WTC11 (cell line): ENCODE results near the gene SLC2A1. TPM values are rescaled to one million over a fixed set of nuclear protein-coding genes. Genes with fewer than 3 reads are reported as not detected.

Experiments used
- ATAC-seq: fragments of 200-7000 bp; cut with Tn5 transposase; 2 replicates; pipeline ENCODE4 v1.10.0; 2021; ENCODE audit warnings: mild to moderate bottlenecking, moderate library complexity
- CTCF ChIA-PET: fragments of 300-600 bp; sonication (Branson Sonifier 250); formaldehyde crosslinking; loops from one replicate; lab custom pipeline; 2021; ENCODE audit warnings: antibody characterized with exemption; lab: Charles Lee
- POLR2A ChIA-PET: fragments of 350-600 bp; sonication (Branson Sonifier 250); formaldehyde crosslinking; loops from one replicate; lab custom pipeline; 2021; ENCODE audit warnings: antibody characterized with exemption; lab: Charles Lee
- DNase-seq: peaks from one replicate; pipeline ENCODE4 v3.0.0; 2021; ENCODE audit warnings: low spot score
- H3K27ac Mint-ChIP-seq: 2 replicates; pipeline ENCODE4 v1.8.0; 2021; ENCODE audit warnings: mixed read lengths
- H3K27me3 Mint-ChIP-seq: 2 replicates; pipeline ENCODE4 v1.8.0; 2021; ENCODE audit warnings: low read depth, mild to moderate bottlenecking, moderate library complexity, mixed read lengths
- H3K36me3 Mint-ChIP-seq: 2 replicates; pipeline ENCODE4 v1.8.0; 2021; ENCODE audit warnings: mixed read lengths
- H3K4me1 Mint-ChIP-seq: 2 replicates; pipeline ENCODE4 v1.8.0; 2022; ENCODE audit warnings: mixed read lengths
- H3K4me3 Mint-ChIP-seq: 2 replicates; pipeline ENCODE4 v1.8.0; 2021; ENCODE audit warnings: mild to moderate bottlenecking, moderate library complexity, mixed read lengths
- H3K9me3 Mint-ChIP-seq: 2 replicates; pipeline ENCODE4 v1.8.0; 2021; ENCODE audit warnings: mixed read lengths
- GABPB1 ChIP-seq: sonication (generic); formaldehyde crosslinking; IDR thresholded peaks from 2 replicates; pipeline ENCODE4 v1.8.1; 2023; ENCODE audit warnings: mild to moderate bottlenecking, missing genetic modification reagents
- GRHL2 ChIP-seq: fragments of 250-450 bp; sonication (Bioruptor Pico); IDR thresholded peaks from 2 replicates; pipeline ENCODE4 v1.8.0; 2022; ENCODE audit warnings: mild to moderate bottlenecking, moderate library complexity; ENCODE audit not compliant: insufficient replicate concordance, severe bottlenecking
- JUN ChIP-seq: sonication (generic); formaldehyde crosslinking; IDR thresholded peaks from 2 replicates; pipeline ENCODE4 v1.8.0; 2023; ENCODE audit warnings: mild to moderate bottlenecking, missing genetic modification reagents
- NR2C2 ChIP-seq: sonication (generic); formaldehyde crosslinking; IDR thresholded peaks from 2 replicates; pipeline ENCODE4 v1.8.0; 2022; ENCODE audit warnings: mild to moderate bottlenecking, missing genetic modification reagents
- NR3C1 ChIP-seq: sonication (generic); formaldehyde crosslinking; conservative IDR thresholded peaks from 2 replicates; pipeline ENCODE4 v1.8.1; 2023; ENCODE audit warnings: low read depth, mild to moderate bottlenecking, missing genetic modification reagents
- PRRX2 ChIP-seq: fragments of 250-450 bp; sonication (Bioruptor Pico); IDR thresholded peaks from 2 replicates; pipeline ENCODE4 v1.8.0; 2021; ENCODE audit warnings: mild to moderate bottlenecking
- SOX15 ChIP-seq: fragments of 250-450 bp; sonication (Bioruptor Pico); IDR thresholded peaks from 2 replicates; pipeline ENCODE4 v1.9.0; 2021; ENCODE audit warnings: mild to moderate bottlenecking
- ZNF317 ChIP-seq: sonication (generic); formaldehyde crosslinking; IDR thresholded peaks from 2 replicates; pipeline ENCODE4 v1.8.1; 2023; ENCODE audit warnings: low read depth, mild to moderate bottlenecking, moderate library complexity, missing genetic modification reagents, borderline replicate concordance
- ZNF416 ChIP-seq: fragments of 250-450 bp; sonication (Bioruptor Pico); IDR thresholded peaks from 2 replicates; pipeline ENCODE4 v1.9.0; 2021; ENCODE audit warnings: mild to moderate bottlenecking, inconsistent platforms
- total RNA-seq: library from RNA; stranded (reverse); gene quantifications from 3 replicates; pipeline ENCODE4 v1.2.3, GENCODE V29; 2021
- TF ChIP-seq, protein P1 (sequence below): fragments of 200-600 bp; IDR thresholded peaks from 2 replicates; pipeline ENCODE4 v1.8.0; 2022; ENCODE audit warnings: antibody characterized with exemption
- TF ChIP-seq, protein P2 (sequence below): sonication (generic); formaldehyde crosslinking; conservative IDR thresholded peaks from 2 replicates; pipeline ENCODE4 v1.8.1; 2023; ENCODE audit warnings: mild to moderate bottlenecking, low read depth, missing genetic modification reagents, moderate library complexity
- TF ChIP-seq, protein P3 (sequence below): fragments of 250-450 bp; sonication (Bioruptor Pico); IDR thresholded peaks from 2 replicates; pipeline ENCODE4 v2.1.2; 2022; ENCODE audit warnings: mild to moderate bottlenecking, moderate library complexity

Gene SLC2A1
- total RNA-seq, 1 experiment from 2014 or later = 215 TPM

DNA sequence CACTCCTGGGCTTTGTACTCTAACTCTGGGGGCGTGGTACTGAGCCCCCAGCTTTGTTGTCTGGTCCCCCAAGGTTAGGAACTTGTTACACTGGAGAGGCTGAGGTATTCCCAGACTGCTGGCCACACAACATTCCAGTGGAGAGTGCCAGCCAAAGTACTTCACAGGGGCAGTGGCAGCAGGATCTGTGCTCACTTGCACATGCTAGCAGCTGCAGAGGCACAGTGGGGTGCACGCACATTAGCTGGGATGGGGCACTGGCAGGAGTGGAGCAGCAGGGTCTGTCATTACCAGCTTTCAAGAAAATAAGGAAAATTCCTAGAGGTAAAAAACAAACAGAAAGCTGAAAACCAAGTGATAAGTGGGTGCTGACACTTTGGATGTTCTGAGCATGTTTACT is 81.3 kb downstream of the SLC2A1 start (continued):
- TF ChIP-seq, protein P1, sequence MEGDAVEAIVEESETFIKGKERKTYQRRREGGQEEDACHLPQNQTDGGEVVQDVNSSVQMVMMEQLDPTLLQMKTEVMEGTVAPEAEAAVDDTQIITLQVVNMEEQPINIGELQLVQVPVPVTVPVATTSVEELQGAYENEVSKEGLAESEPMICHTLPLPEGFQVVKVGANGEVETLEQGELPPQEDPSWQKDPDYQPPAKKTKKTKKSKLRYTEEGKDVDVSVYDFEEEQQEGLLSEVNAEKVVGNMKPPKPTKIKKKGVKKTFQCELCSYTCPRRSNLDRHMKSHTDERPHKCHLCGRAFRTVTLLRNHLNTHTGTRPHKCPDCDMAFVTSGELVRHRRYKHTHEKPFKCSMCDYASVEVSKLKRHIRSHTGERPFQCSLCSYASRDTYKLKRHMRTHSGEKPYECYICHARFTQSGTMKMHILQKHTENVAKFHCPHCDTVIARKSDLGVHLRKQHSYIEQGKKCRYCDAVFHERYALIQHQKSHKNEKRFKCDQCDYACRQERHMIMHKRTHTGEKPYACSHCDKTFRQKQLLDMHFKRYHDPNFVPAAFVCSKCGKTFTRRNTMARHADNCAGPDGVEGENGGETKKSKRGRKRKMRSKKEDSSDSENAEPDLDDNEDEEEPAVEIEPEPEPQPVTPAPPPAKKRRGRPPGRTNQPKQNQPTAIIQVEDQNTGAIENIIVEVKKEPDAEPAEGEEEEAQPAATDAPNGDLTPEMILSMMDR = no peak
- TF ChIP-seq GRHL2 (CRISPR knock-in tag) = no peak
- no peak for TF ChIP-seq NR3C1 (CRISPR knock-in tag)
- no peak for TF ChIP-seq PRRX2
- TF ChIP-seq, all 79 proteins: peak for 0

DNA sequence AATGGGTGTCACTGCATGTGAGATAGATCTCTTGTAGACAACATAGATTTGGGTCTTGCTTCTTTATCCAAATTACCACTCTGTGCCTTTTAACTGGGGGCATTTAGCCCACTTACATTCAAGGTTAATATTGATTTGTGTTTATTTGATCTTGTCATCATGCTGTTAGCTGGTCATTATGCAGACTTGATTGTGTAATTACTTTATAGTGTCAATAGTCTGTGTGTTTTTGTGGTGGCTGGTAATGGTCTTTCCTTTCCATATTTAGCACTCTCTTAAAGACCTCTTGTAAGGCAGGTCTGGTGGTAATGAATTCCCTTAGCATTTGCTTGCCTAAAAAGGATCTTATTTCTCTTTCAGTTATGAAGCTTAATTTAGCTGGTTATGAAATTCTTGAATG is 82.7 kb downstream of the SLC2A1 start:
- no peak for TF ChIP-seq JUN
- TF ChIP-seq, protein P2, sequence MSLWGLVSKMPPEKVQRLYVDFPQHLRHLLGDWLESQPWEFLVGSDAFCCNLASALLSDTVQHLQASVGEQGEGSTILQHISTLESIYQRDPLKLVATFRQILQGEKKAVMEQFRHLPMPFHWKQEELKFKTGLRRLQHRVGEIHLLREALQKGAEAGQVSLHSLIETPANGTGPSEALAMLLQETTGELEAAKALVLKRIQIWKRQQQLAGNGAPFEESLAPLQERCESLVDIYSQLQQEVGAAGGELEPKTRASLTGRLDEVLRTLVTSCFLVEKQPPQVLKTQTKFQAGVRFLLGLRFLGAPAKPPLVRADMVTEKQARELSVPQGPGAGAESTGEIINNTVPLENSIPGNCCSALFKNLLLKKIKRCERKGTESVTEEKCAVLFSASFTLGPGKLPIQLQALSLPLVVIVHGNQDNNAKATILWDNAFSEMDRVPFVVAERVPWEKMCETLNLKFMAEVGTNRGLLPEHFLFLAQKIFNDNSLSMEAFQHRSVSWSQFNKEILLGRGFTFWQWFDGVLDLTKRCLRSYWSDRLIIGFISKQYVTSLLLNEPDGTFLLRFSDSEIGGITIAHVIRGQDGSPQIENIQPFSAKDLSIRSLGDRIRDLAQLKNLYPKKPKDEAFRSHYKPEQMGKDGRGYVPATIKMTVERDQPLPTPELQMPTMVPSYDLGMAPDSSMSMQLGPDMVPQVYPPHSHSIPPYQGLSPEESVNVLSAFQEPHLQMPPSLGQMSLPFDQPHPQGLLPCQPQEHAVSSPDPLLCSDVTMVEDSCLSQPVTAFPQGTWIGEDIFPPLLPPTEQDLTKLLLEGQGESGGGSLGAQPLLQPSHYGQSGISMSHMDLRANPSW (CRISPR knock-in tag) = no peak
- TF ChIP-seq GABPB1 (CRISPR knock-in tag) = no peak
- no peak for TF ChIP-seq NR2C2
- no peak for TF ChIP-seq PRRX2
- TF ChIP-seq, protein P3, sequence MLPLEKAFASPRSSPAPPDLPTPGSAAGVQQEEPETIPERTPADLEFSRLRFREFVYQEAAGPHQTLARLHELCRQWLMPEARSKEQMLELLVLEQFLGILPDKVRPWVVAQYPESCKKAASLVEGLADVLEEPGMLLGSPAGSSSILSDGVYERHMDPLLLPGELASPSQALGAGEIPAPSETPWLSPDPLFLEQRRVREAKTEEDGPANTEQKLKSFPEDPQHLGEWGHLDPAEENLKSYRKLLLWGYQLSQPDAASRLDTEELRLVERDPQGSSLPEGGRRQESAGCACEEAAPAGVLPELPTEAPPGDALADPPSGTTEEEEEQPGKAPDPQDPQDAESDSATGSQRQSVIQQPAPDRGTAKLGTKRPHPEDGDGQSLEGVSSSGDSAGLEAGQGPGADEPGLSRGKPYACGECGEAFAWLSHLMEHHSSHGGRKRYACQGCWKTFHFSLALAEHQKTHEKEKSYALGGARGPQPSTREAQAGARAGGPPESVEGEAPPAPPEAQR (CRISPR knock-in tag) = no peak
- TF ChIP-seq ZNF317 (CRISPR knock-in tag) = no peak
- no peak for TF ChIP-seq ZNF416 (CRISPR knock-in tag)
- TF ChIP-seq SOX15 (CRISPR knock-in tag) = no peak
- DNase-seq = no peak
- peaks cover 8% of the 10 kb centered on the region for H3K4me1 Mint-ChIP-seq
- no peak overlapping the region for H3K27ac Mint-ChIP-seq
- H3K9me3 Mint-ChIP-seq = peaks cover 14% of the 10 kb centered on the region
- CTCF ChIA-PET = interaction anchor here (1.6 kb wide), 1 partner anchor 198 kb away, joined by 8 read pairs; no protein-coding TSS in a partner anchor
- POLR2A ChIA-PET = no interaction called here
- H3K27me3 Mint-ChIP-seq = peaks cover 15% of the 10 kb centered on the region
- no peaks in the 10 kb centered on the region for H3K36me3 Mint-ChIP-seq
- no peak overlapping the region for H3K4me3 Mint-ChIP-seq
- ATAC-seq = no peak

Other genes starting within 250 kb of the SLC2A1 start
- 8.1 to 15.9 TPM (median 14.7 TPM) in 3 replicates for gene CLDN19, start 218.6 kb downstream of the SLC2A1 start, total RNA-seq
- gene P3H1, start 191.8 kb downstream of the SLC2A1 start, total RNA-seq = 78.1 to 95.1 TPM (median 80.3 TPM) in 3 replicates
- gene C1orf50, start 191.6 kb downstream of the SLC2A1 start, total RNA-seq = 5.1 to 6.3 TPM (median 5.3 TPM) in 3 replicates
- 0.57 to 0.85 TPM (median 0.73 TPM) in 3 replicates for gene TMEM269, start 173.9 kb downstream of the SLC2A1 start, total RNA-seq
- 2.6 to 4.2 TPM (median 3.1 TPM) in 3 replicates for gene ERMAP, start 141.7 kb downstream of the SLC2A1 start, total RNA-seq
- gene SVBP, start 141.5 kb downstream of the SLC2A1 start, total RNA-seq = 28.7 to 31.3 TPM (median 30.7 TPM) in 3 replicates
- 16.6 to 18.5 TPM (median 18.0 TPM) in 3 replicates for gene ZNF691, start 112.3 kb downstream of the SLC2A1 start, total RNA-seq
- 66.7 to 93.7 TPM (median 67.7 TPM) in 3 replicates for gene EBNA1BP2, start 213.4 kb upstream of the SLC2A1 start, total RNA-seq
- gene CFAP57, start 213.5 kb upstream of the SLC2A1 start, total RNA-seq = 0.27 to 0.78 TPM (median 0.42 TPM) in 3 replicates